HepG2 (cell line): Measurements from ENCODE around the gene ADAP2. TPM values are rescaled to one million over a fixed set of nuclear protein-coding genes. Genes with fewer than 3 reads are reported as not detected.

Experiments
- ETV6 ChIP-seq: sonication (generic); formaldehyde crosslinking; conservative IDR thresholded peaks from 2 replicates; pipeline ENCODE4 v1.4.0; 2020; ENCODE audit warnings: missing genetic modification reagents
- GABPA ChIP-seq, 2 experiments: IDR thresholded peaks; 2 replicates each; pipeline ENCODE4 v1.6.1; 2011 to 2016; ENCODE audit warnings: low read depth in 2 of 2, low read length in 1 of 2, missing biosample characterization in 1 of 2, missing genetic modification characterization in 1 of 2
- KAT2B ChIP-seq: fragments of 150-350 bp; IDR thresholded peaks from 2 replicates; pipeline ENCODE4 v1.6.1; 2014; ENCODE audit warnings: low read depth, low read length, borderline replicate concordance
- MLLT10 ChIP-seq: sonication (generic); formaldehyde crosslinking; IDR thresholded peaks from 2 replicates; pipeline ENCODE4 v1.4.0; 2020; ENCODE audit warnings: missing genetic modification reagents
- MYC ChIP-seq: sonication (generic); formaldehyde crosslinking; IDR thresholded peaks from 2 replicates; pipeline ENCODE4 v1.9.0; 2021; ENCODE audit warnings: missing genetic modification reagents, borderline replicate concordance
- PATZ1 ChIP-seq: sonication (generic); formaldehyde crosslinking; IDR thresholded peaks from 2 replicates; pipeline ENCODE4 v1.4.0; 2020; ENCODE audit warnings: missing genetic modification reagents
- PHB2 ChIP-seq: fragments of 450-650 bp; IDR thresholded peaks from 2 replicates; pipeline ENCODE4 v1.6.1; 2018; ENCODE audit not compliant: partially characterized antibody
- PTBP1 ChIP-seq: fragments of 200-400 bp; formaldehyde crosslinking; IDR thresholded peaks from 2 replicates; pipeline ENCODE4 v1.6.1; 2018; ENCODE audit warnings: low read length, low read depth; ENCODE audit not compliant: poor library complexity, severe bottlenecking
- SOX13 ChIP-seq, 3 experiments: fragments of 450-650 bp in 1 of 3; sonication (generic) in 1 of 3; formaldehyde crosslinking in 1 of 3; IDR thresholded peaks in 2 of 3; conservative IDR thresholded peaks in 1 of 3; 2 replicates each; pipeline versions ENCODE4 v1.5.0 to v1.6.1; 2016 to 2020; ENCODE audit warnings: antibody characterized with exemption in 1 of 3, mild to moderate bottlenecking in 1 of 3, missing compliant biosample characterization in 1 of 3, missing genetic modification reagents in 1 of 3, moderate library complexity in 1 of 3
- SRF ChIP-seq: IDR thresholded peaks from 2 replicates; pipeline ENCODE4 v1.6.1; 2011; ENCODE audit warnings: mild to moderate bottlenecking, low read depth, low read length, moderate library complexity
- THAP11 ChIP-seq: IDR thresholded peaks from 2 replicates; pipeline ENCODE4 v1.6.1; 2016; ENCODE audit warnings: missing biosample characterization, missing genetic modification reagents
- TOPORS ChIP-seq: sonication (generic); formaldehyde crosslinking; IDR thresholded peaks from 2 replicates; pipeline ENCODE4 v1.8.0; 2023; ENCODE audit warnings: mild to moderate bottlenecking, missing genetic modification reagents
- ZNF101 ChIP-seq: sonication (generic); formaldehyde crosslinking; IDR thresholded peaks from 2 replicates; pipeline ENCODE4 v1.4.0; 2020; ENCODE audit warnings: mild to moderate bottlenecking, low read depth, missing genetic modification reagents, borderline replicate concordance
- ZNF558 ChIP-seq: sonication (generic); formaldehyde crosslinking; IDR thresholded peaks from 2 replicates; pipeline ENCODE4 v1.9.0; 2022; ENCODE audit warnings: mild to moderate bottlenecking, missing genetic modification reagents, borderline replicate concordance
- ZNF670 ChIP-seq: sonication (generic); formaldehyde crosslinking; IDR thresholded peaks from 2 replicates; pipeline ENCODE4 v1.8.0; 2022; ENCODE audit warnings: mild to moderate bottlenecking, missing genetic modification reagents, borderline replicate concordance
- ZNF724P ChIP-seq: sonication (generic); formaldehyde crosslinking; IDR thresholded peaks from 2 replicates; pipeline ENCODE4 v1.8.0; 2022; ENCODE audit warnings: missing genetic modification reagents, borderline replicate concordance
- polyA plus RNA-seq, 8 experiments: library from polyadenylated mRNA; depleted of rRNA in 3 of 8; stranded (reverse) in 7 of 8; unstranded in 1 of 8; fragments of >200 nt; fragmentation: Illumina TruSeq in 4 of 8; extraction: Trizol in 4 of 8; gene quantifications; 2 replicates each; pipeline versions ENCODE4 v1.2.1 to v1.2.3, GENCODE V29; 2011 to 2016; ENCODE audit warnings: low read depth in 4 of 8, missing spikeins in 1 of 8, mixed read lengths in 1 of 8; ENCODE audit not compliant: insufficient read depth in 1 of 8
- total RNA-seq, 5 experiments: library from RNA; depleted of rRNA; stranded (reverse); fragments of >200 nt; fragmentation: Illumina TruSeq; extraction: Trizol; gene quantifications; 2 replicates each; pipeline ENCODE4 v1.2.3, GENCODE V29; 2016; ENCODE audit warnings: low read depth in 1 of 5
- TF ChIP-seq, protein P1 (sequence below): sonication (generic); formaldehyde crosslinking; IDR thresholded peaks from 2 replicates; pipeline ENCODE4 v1.5.1; 2020; ENCODE audit warnings: mild to moderate bottlenecking, missing genetic modification reagents, moderate library complexity
- TF ChIP-seq, protein P2 (sequence below): sonication (generic); formaldehyde crosslinking; IDR thresholded peaks from 2 replicates; pipeline ENCODE4 v1.5.0; 2020; ENCODE audit warnings: mild to moderate bottlenecking, missing genetic modification reagents, moderate library complexity
- TF ChIP-seq, protein P3 (sequence below): sonication (generic); formaldehyde crosslinking; IDR thresholded peaks from 2 replicates; pipeline ENCODE4 v1.5.0; 2020; ENCODE audit warnings: missing genetic modification reagents

Gene ADAP2
- total and polyA plus RNA-seq, 2 of the 13 experiments (the other 11 are each of a cell fraction or from before 2014, with no cell fraction given), result 0.51 to 0.70 TPM

DNA sequence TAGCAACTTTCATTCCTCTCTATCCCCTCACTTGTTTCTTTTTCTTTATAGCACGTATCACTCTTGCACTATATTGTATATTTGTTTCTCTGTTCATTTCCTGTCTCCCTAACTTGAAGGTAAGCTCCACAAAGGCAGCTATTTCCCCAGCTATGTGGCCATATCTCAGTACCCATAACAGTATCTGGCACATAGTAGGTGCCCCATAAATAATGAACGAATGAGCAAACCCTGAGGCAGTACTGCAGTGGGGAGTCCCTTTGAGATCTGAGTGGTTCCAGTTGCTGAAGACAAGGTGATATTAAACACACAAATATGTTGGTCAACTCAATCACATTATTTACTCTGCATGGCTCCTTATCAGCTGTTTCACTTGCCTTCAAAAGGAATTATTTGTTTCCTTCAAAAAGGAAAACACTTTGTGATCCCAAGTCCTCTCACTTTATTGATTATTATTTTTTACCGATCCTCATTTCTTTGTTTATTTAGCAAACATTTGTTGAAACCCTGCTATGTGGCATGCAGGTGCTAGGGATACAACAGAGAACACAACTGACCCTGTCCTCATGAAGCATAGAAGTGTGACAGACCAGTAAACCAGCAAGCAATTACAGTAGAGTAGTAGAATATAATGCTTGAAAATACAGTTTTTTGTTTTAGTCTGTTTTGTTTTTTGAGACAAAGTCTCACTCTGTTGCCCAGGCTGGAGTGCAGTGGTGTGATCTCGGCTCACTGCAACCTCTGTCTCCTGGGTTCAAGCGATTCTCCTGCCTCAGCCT lies 5.7 kb upstream of the ADAP2 start (continued):
- no peak for TF ChIP-seq SOX13 (IDR thresholded peaks at IDR 0.05)
- TF ChIP-seq SOX13 (CRISPR knock-in tag; conservative IDR thresholded peaks at IDR 0.05 in 1 of 2, IDR thresholded peaks at IDR 0.05 in 1 of 2), result peak in 1 of 2 experiments; percentile 77; a peak in 2 of 4 replicates
- TF ChIP-seq, protein P1, sequence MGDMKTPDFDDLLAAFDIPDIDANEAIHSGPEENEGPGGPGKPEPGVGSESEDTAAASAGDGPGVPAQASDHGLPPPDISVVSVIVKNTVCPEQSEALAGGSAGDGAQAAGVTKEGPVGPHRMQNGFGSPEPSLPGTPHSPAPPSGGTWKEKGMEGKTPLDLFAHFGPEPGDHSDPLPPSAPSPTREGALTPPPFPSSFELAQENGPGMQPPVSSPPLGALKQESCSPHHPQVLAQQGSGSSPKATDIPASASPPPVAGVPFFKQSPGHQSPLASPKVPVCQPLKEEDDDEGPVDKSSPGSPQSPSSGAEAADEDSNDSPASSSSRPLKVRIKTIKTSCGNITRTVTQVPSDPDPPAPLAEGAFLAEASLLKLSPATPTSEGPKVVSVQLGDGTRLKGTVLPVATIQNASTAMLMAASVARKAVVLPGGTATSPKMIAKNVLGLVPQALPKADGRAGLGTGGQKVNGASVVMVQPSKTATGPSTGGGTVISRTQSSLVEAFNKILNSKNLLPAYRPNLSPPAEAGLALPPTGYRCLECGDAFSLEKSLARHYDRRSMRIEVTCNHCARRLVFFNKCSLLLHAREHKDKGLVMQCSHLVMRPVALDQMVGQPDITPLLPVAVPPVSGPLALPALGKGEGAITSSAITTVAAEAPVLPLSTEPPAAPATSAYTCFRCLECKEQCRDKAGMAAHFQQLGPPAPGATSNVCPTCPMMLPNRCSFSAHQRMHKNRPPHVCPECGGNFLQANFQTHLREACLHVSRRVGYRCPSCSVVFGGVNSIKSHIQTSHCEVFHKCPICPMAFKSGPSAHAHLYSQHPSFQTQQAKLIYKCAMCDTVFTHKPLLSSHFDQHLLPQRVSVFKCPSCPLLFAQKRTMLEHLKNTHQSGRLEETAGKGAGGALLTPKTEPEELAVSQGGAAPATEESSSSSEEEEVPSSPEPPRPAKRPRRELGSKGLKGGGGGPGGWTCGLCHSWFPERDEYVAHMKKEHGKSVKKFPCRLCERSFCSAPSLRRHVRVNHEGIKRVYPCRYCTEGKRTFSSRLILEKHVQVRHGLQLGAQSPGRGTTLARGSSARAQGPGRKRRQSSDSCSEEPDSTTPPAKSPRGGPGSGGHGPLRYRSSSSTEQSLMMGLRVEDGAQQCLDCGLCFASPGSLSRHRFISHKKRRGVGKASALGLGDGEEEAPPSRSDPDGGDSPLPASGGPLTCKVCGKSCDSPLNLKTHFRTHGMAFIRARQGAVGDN (CRISPR knock-in tag), result no peak
- no peak for TF ChIP-seq PHB2
- TF ChIP-seq ETV6 (CRISPR knock-in tag), result no peak
- peak; percentile 93 for TF ChIP-seq KAT2B
- no peak for TF ChIP-seq MYC (CRISPR knock-in tag)
- no peak for TF ChIP-seq SRF
- TF ChIP-seq ZNF670 (CRISPR knock-in tag), result 0 out of 2 replicates have a peak, but pooled peaks have one; percentile 34
- TF ChIP-seq, protein P2, sequence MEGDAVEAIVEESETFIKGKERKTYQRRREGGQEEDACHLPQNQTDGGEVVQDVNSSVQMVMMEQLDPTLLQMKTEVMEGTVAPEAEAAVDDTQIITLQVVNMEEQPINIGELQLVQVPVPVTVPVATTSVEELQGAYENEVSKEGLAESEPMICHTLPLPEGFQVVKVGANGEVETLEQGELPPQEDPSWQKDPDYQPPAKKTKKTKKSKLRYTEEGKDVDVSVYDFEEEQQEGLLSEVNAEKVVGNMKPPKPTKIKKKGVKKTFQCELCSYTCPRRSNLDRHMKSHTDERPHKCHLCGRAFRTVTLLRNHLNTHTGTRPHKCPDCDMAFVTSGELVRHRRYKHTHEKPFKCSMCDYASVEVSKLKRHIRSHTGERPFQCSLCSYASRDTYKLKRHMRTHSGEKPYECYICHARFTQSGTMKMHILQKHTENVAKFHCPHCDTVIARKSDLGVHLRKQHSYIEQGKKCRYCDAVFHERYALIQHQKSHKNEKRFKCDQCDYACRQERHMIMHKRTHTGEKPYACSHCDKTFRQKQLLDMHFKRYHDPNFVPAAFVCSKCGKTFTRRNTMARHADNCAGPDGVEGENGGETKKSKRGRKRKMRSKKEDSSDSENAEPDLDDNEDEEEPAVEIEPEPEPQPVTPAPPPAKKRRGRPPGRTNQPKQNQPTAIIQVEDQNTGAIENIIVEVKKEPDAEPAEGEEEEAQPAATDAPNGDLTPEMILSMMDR (CRISPR knock-in tag), result no peak
- TF ChIP-seq ZNF724P (CRISPR knock-in tag), result no peak
- no peak for TF ChIP-seq TOPORS (CRISPR knock-in tag)
- no peak for TF ChIP-seq ZNF101 (CRISPR knock-in tag)
- TF ChIP-seq, protein P3, sequence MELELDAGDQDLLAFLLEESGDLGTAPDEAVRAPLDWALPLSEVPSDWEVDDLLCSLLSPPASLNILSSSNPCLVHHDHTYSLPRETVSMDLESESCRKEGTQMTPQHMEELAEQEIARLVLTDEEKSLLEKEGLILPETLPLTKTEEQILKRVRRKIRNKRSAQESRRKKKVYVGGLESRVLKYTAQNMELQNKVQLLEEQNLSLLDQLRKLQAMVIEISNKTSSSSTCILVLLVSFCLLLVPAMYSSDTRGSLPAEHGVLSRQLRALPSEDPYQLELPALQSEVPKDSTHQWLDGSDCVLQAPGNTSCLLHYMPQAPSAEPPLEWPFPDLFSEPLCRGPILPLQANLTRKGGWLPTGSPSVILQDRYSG (CRISPR knock-in tag), result no peak
- no peak for TF ChIP-seq PTBP1
- no peak for TF ChIP-seq MLLT10 (CRISPR knock-in tag)
- TF ChIP-seq ZNF558 (CRISPR knock-in tag), result no peak
- TF ChIP-seq GABPA (IDR thresholded peaks at IDR 0.05; ENCODE audit: low read depth, low read length), result no peak
- TF ChIP-seq GABPA (CRISPR knock-in tag; IDR thresholded peaks at IDR 0.05; ENCODE audit: low read depth), result peak; percentile 56
- TF ChIP-seq THAP11, result 0 out of 2 replicates have a peak, but pooled peaks have one; percentile 43
- no peak for TF ChIP-seq PATZ1 (CRISPR knock-in tag)
